Endothelial cell of umbilical vein (primary cell): ENCODE data around the gene DNAJC17. TPM values are rescaled to one million over a fixed set of nuclear protein-coding genes. Genes with fewer than 3 reads are reported as not detected.

Experiments
- BruUV-seq: library from RNA; stranded (reverse); fragments of 400-500 nt; replicated peaks from 2 replicates; lab custom pipeline; 2021; lab: Mats Ljungman, UMichigan
- CTCF ChIA-PET: fragments of 300-600, 350-600 bp; sonication (Branson Sonifier 250); formaldehyde crosslinking; loops from one replicate; lab custom pipeline; 2021; ENCODE audit warnings: antibody characterized with exemption, inconsistent platforms; lab: Charles Lee
- POLR2A ChIA-PET: fragments of 300-600, 350-600 bp; sonication (Branson Sonifier 250); formaldehyde crosslinking; loops from one replicate; lab custom pipeline; 2021; ENCODE audit warnings: antibody characterized with exemption, inconsistent platforms; lab: Charles Lee
- DNase-seq: peaks from one replicate; pipeline ENCODE4 v3.0.0-alpha.2; 2011; ENCODE audit warnings: low read depth, low spot score
- FAIRE-seq: peaks from 2 replicates; lab custom pipeline; 2011; peaks lifted over from hg19 to GRCh38; lab: Jason Lieb, UNC
- H2AFZ ChIP-seq: 2 replicates; pipeline ENCODE4 v1.6.0; 2012; ENCODE audit warnings: low read depth, low read length, control low read depth, inconsistent platforms
- H3K27ac ChIP-seq: 2 replicates; pipeline ENCODE4 v1.5.1; 2011; ENCODE audit warnings: low read depth, mild to moderate bottlenecking, control low read depth, low read length, moderate library complexity; ENCODE audit not compliant: insufficient read depth
- H3K27me3 ChIP-seq, 2 experiments: 2 replicates each; pipeline versions ENCODE4 v1.6.0 to v1.6.1; 2011; ENCODE audit warnings: low read length in 2 of 2, mixed read lengths in 1 of 2; ENCODE audit not compliant: control insufficient read depth in 2 of 2, insufficient read depth in 2 of 2
- H3K36me3 ChIP-seq, 2 experiments: 2 replicates in 1 of 2; 3 replicates in 1 of 2; pipeline ENCODE4 v1.5.1; 2011; ENCODE audit warnings: low read length in 2 of 2, mild to moderate bottlenecking in 1 of 2, moderate library complexity in 1 of 2; ENCODE audit not compliant: control insufficient read depth in 2 of 2, insufficient read depth in 2 of 2; ENCODE audit errors: extremely low read depth in 1 of 2
- H3K4me1 ChIP-seq: 3 replicates; pipeline ENCODE4 v1.5.1; 2011; ENCODE audit warnings: mild to moderate bottlenecking, low read length; ENCODE audit not compliant: control insufficient read depth, insufficient read depth; ENCODE audit errors: extremely low read depth
- H3K4me2 ChIP-seq: 2 replicates; pipeline ENCODE4 v1.6.1; 2011; ENCODE audit warnings: low read length, control low read depth, mixed read lengths; ENCODE audit not compliant: insufficient read depth
- H3K4me3 ChIP-seq, 3 experiments: fragments of 200-600 bp in 1 of 3; sonication (generic), shearing (Covaris generic) in 1 of 3; replicated peaks in 1 of 3; 2 replicates each; pipeline ENCODE4 v1.5.1; 2011 to 2016; ENCODE audit warnings: control low read depth in 3 of 3, low read length in 3 of 3, mild to moderate bottlenecking in 2 of 3, inconsistent platforms in 1 of 3, low read depth in 1 of 3, moderate library complexity in 1 of 3; ENCODE audit not compliant: insufficient read depth in 1 of 3
- H3K79me2 ChIP-seq: 2 replicates; pipeline ENCODE4 v1.6.0; 2012; ENCODE audit warnings: low read length, inconsistent platforms; ENCODE audit not compliant: control insufficient read depth, insufficient read depth
- H3K9ac ChIP-seq: replicated peaks from 2 replicates; pipeline ENCODE3; 2011; ENCODE audit warnings: low read length, control low read depth; ENCODE audit not compliant: insufficient read depth; ENCODE audit errors: extremely low read depth
- H3K9me1 ChIP-seq: replicated peaks from 3 replicates; pipeline ENCODE4 v1.6.0; 2011; ENCODE audit warnings: mild to moderate bottlenecking, low read length; ENCODE audit not compliant: control insufficient read depth, insufficient read depth; ENCODE audit errors: extremely low read depth
- H3K9me3 ChIP-seq: replicated peaks from 2 replicates; pipeline ENCODE4 v1.5.1; 2012; ENCODE audit warnings: low read length, inconsistent platforms; ENCODE audit not compliant: control insufficient read depth, insufficient read depth
- H4K20me1 ChIP-seq: replicated peaks from 2 replicates; pipeline ENCODE3; 2011; ENCODE audit warnings: mild to moderate bottlenecking, low read length; ENCODE audit not compliant: control insufficient read depth, insufficient read depth; ENCODE audit errors: extremely low read depth
- EZH2 ChIP-seq: IDR thresholded peaks from 2 replicates; pipeline ENCODE4 v1.6.1; 2012; ENCODE audit warnings: borderline replicate concordance, low read depth, mild to moderate bottlenecking, moderate library complexity, low read length, inconsistent platforms; ENCODE audit not compliant: severe bottlenecking
- FOS ChIP-seq: IDR thresholded peaks from 2 replicates; pipeline ENCODE4 v1.6.1; 2011; ENCODE audit warnings: mild to moderate bottlenecking, low read length, moderate library complexity, borderline replicate concordance; ENCODE audit not compliant: insufficient read depth
- GATA2 ChIP-seq: IDR thresholded peaks from 2 replicates; pipeline ENCODE4 v1.7.0; 2011; ENCODE audit warnings: low read depth, mild to moderate bottlenecking, moderate library complexity, mixed read lengths, low read length; ENCODE audit not compliant: insufficient read length, insufficient read depth
- JUN ChIP-seq: IDR thresholded peaks from 2 replicates; pipeline ENCODE4 v1.6.1; 2011; ENCODE audit warnings: borderline replicate concordance, low read depth; ENCODE audit not compliant: insufficient read length, insufficient read depth
- MYC ChIP-seq: IDR thresholded peaks from one replicate; pipeline ENCODE4 v1.6.1; 2011; ENCODE audit warnings: mild to moderate bottlenecking, low read depth, low read length
- POLR2A ChIP-seq: IDR thresholded peaks from 2 replicates; pipeline ENCODE4 v1.6.1; 2012; ENCODE audit warnings: low read depth, mild to moderate bottlenecking, control low read depth, low read length
- POLR2AphosphoS5 ChIP-seq: IDR thresholded peaks from 2 replicates; pipeline ENCODE4 v1.6.1; 2012; ENCODE audit warnings: low read depth, mild to moderate bottlenecking, control low read depth, low read length, moderate library complexity; ENCODE audit not compliant: insufficient read depth
- dilution Hi-C: fragments of 300-500 bp; cut with MboI; formaldehyde crosslinking; loops from one replicate; pipeline ENCODE4 v1.15.0; 2019; ENCODE audit warnings: low sequenced_read_pairs; ENCODE audit not compliant: extremely low pct_ligation_motif_present
- intact Hi-C: fragments of 100-400 bp; cut with micrococcal nuclease; formaldehyde crosslinking; loops from one replicate; pipeline ENCODE4 v1.10.0; 2022
- polyA plus RNA-seq, 4 experiments: library from polyadenylated mRNA; depleted of rRNA in 3 of 4; stranded (reverse) in 3 of 4; unstranded in 1 of 4; fragments of >200 nt; gene quantifications; 2 replicates each; pipeline versions ENCODE4 v1.2.1 to v1.2.3, GENCODE V29; 2011 to 2012; ENCODE audit warnings: missing spikeins in 1 of 4
- total RNA-seq: library from RNA; stranded (reverse); gene quantifications from 2 replicates; pipeline ENCODE4 v1.2.3, GENCODE V29; 2021
- TF ChIP-seq, protein P1 (sequence below), 2 donors: IDR thresholded peaks; 1 replicate in 1 of 2; 2 replicates in 1 of 2; pipeline ENCODE4 v1.5.1; 2011; ENCODE audit warnings: low read length in 2 of 2, mild to moderate bottlenecking in 2 of 2, moderate library complexity in 2 of 2, control low read depth in 1 of 2, inconsistent platforms in 1 of 2, low read depth in 1 of 2; ENCODE audit not compliant: insufficient read depth in 1 of 2; ENCODE audit errors: extremely low read depth in 1 of 2
- TF ChIP-seq, protein P2 (sequence below): IDR thresholded peaks from 2 replicates; pipeline ENCODE4 v1.6.1; 2011; ENCODE audit not compliant: insufficient read depth, insufficient read length

The DNAJC17 gene
- total and polyA plus RNA-seq, 2 donors (not counting 3 experiments of a cell fraction or from before 2014, with no cell fraction given), result 30.7 to 46.4 TPM

DNA sequence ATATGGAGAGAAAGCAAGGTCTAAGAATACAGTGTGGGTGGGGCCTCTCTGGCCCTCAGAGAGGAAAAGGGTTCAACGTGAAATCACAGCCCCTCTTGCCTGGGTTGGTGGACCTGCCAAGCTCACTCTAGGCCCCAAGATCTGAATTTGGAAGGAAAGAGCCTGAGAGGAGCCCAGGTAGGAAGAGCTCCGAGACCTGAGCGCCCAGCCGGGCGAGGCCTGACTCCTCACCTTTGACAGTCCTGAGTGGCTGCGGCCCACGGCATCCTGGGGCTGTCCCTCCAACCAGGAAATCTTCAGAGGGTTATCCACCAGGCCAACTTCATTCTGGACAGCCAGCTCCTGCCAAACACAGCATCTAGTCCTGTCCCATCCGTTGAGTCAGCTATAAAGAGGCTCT is 33.8 kb downstream of the DNAJC17 start:
- Histone ChIP-seq H3K9me3 (no peaks in the 10 kb centered on the region), H3K4me1 (peaks cover 18% of the 10 kb centered on the region), H4K20me1 (no peaks in the 10 kb centered on the region), H3K9ac (no peak overlapping the region), H2AFZ (no peak overlapping the region), H3K9me1 (no peaks in the 10 kb centered on the region), H3K79me2 (no peaks in the 10 kb centered on the region), H3K36me3 (peaks cover 0 to 32% of the 10 kb centered on the region in 2 experiments), H3K4me3 (no peak overlapping the region), H3K4me2 (no peak overlapping the region), H3K27ac (no peak overlapping the region), H3K27me3 (no peaks in the 10 kb centered on the region)
- no peak for DNase-seq
- POLR2A ChIA-PET, result no interaction called here
- FAIRE-seq, result no peak
- intact Hi-C loops (no loop called here), dilution Hi-C loops (no loop called here)
- TF ChIP-seq, protein P1, sequence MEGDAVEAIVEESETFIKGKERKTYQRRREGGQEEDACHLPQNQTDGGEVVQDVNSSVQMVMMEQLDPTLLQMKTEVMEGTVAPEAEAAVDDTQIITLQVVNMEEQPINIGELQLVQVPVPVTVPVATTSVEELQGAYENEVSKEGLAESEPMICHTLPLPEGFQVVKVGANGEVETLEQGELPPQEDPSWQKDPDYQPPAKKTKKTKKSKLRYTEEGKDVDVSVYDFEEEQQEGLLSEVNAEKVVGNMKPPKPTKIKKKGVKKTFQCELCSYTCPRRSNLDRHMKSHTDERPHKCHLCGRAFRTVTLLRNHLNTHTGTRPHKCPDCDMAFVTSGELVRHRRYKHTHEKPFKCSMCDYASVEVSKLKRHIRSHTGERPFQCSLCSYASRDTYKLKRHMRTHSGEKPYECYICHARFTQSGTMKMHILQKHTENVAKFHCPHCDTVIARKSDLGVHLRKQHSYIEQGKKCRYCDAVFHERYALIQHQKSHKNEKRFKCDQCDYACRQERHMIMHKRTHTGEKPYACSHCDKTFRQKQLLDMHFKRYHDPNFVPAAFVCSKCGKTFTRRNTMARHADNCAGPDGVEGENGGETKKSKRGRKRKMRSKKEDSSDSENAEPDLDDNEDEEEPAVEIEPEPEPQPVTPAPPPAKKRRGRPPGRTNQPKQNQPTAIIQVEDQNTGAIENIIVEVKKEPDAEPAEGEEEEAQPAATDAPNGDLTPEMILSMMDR (IDR thresholded peaks at IDR 0.05; ENCODE audit: extremely low read depth in 1 of 2, insufficient read depth in 1 of 2, low read depth in 1 of 2, low read length in 2 of 2), result no peak
- TF ChIP-seq GATA2 (no peak), FOS (no peak), MYC (no peak), POLR2A (no peak), EZH2 (no peak), JUN (no peak), POLR2AphosphoS5 (no peak)
- TF ChIP-seq, protein P2, sequence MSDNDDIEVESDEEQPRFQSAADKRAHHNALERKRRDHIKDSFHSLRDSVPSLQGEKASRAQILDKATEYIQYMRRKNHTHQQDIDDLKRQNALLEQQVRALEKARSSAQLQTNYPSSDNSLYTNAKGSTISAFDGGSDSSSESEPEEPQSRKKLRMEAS, result no peak
- BruUV-seq, result no TSS peak
- CTCF ChIA-PET, result no interaction called here
